Right renal pelvis (tissue), 4 donors: ENCODE results near the gene PATL2. TPM values are rescaled to one million over a fixed set of nuclear protein-coding genes. Genes with fewer than 3 reads are reported as not detected.
A peak's percentile ranks its signal among the peaks of the same experiment; 100 is the strongest.
"Not testable (repeated sequence)": the region's sequence is repeated elsewhere in the genome, so short reads cannot be mapped to it uniquely, and the experiment has no call there.

Source experiments
- DNase-seq, 4 donors: peaks; one replicate each; pipeline ENCODE4 v3.0.0-alpha.2; 2013; ENCODE audit warnings: low read depth in 4 of 4, low spot score in 3 of 4, missing footprints in 1 of 4
- polyA plus RNA-seq, 4 donors: library from polyadenylated mRNA; unstranded; fragments of 120-200 nt; gene quantifications; one replicate each; pipeline ENCODE4 v1.2.1, GENCODE V29; 2013; ENCODE audit not compliant: insufficient read length in 4 of 4

PATL2 gene
- polyA plus RNA-seq: 1 to 10 TPM in 1 of 4 donors, under 1 TPM in 3; 0.76 to 1.2 (median 0.82) TPM

GRCh38 chr15:44711096-44711742 lies at the start of gene PATL2, which contains the start of gene B2M:
TSS of gene PATL2 (minus strand) at chr15:44711323. CDS start at chr15:44676490, 34,833 bp downstream.
TSS of gene B2M (plus strand) at chr15:44711517. CDS start at chr15:44711547, 30 bp downstream.
- DNase-seq: peak; percentile 93 to 97 (median 95)

- DNase-seq: no peak
Observed at GRCh38 chr15:44753345-44753744, 42.2 kb upstream of the PATL2 start.

GRCh38 chr15:44743454-44743853 lies 32.3 kb upstream of the PATL2 start:
- not testable (repeated sequence) for DNase-seq

- not testable (repeated sequence) for DNase-seq
Observed at GRCh38 chr15:44739222-44739847, 28.2 kb upstream of the PATL2 start.

GRCh38 chr15:44738340-44738984 lies 27.3 kb upstream of the PATL2 start:
- DNase-seq: peak in 1 of 4 donors; percentile 21

- DNase-seq: no peak
Observed at GRCh38 chr15:44736181-44736765, 25.1 kb upstream of the PATL2 start, which contains the start of gene TRIM69. TSS of gene TRIM69 (plus strand) at chr15:44736528. CDS start at chr15:44736705, 177 bp downstream.

GRCh38 chr15:44735482-44736180 lies 24.5 kb upstream of the PATL2 start:
- no peak for DNase-seq

- no peak for DNase-seq
Observed at GRCh38 chr15:44734839-44735481, 23.8 kb upstream of the PATL2 start.

GRCh38 chr15:44729408-44730127 lies 18.4 kb upstream of the PATL2 start:
- peak in 1 of 4 donors; percentile 16 for DNase-seq

GRCh38 chr15:44728576-44729407 lies 17.7 kb upstream of the PATL2 start:
- DNase-seq: peak; percentile 89 to 96 (median 96)

- DNase-seq: not testable (repeated sequence)
Observed at GRCh38 chr15:44728232-44728575, 17.1 kb upstream of the PATL2 start.

- DNase-seq: no peak
Observed at GRCh38 chr15:44727485-44728231, 16.5 kb upstream of the PATL2 start.

- DNase-seq: no peak
Observed at GRCh38 chr15:44726568-44727484, 15.7 kb upstream of the PATL2 start.

- DNase-seq: no peak
Observed at GRCh38 chr15:44726136-44726535, 15.0 kb upstream of the PATL2 start.

- no peak for DNase-seq
Observed at GRCh38 chr15:44722011-44722410, 10.9 kb upstream of the PATL2 start.

GRCh38 chr15:44720460-44721176 lies 9.5 kb upstream of the PATL2 start:
- DNase-seq: no peak
